GM19467 (cell line): ENCODE measurements around the gene BEST2.
"Not testable (repeated sequence)": the region's sequence is repeated elsewhere in the genome, so short reads cannot be mapped to it uniquely, and the experiment has no call there.

Source experiments
- ATAC-seq: cut with Tn5 transposase; IDR thresholded peaks from one replicate; pipeline ENCODE4 v1.9.1; 2021; ENCODE audit warnings: mild to moderate bottlenecking, moderate library complexity; ENCODE audit not compliant: unreplicated experiment

Gene BEST2

DNA sequence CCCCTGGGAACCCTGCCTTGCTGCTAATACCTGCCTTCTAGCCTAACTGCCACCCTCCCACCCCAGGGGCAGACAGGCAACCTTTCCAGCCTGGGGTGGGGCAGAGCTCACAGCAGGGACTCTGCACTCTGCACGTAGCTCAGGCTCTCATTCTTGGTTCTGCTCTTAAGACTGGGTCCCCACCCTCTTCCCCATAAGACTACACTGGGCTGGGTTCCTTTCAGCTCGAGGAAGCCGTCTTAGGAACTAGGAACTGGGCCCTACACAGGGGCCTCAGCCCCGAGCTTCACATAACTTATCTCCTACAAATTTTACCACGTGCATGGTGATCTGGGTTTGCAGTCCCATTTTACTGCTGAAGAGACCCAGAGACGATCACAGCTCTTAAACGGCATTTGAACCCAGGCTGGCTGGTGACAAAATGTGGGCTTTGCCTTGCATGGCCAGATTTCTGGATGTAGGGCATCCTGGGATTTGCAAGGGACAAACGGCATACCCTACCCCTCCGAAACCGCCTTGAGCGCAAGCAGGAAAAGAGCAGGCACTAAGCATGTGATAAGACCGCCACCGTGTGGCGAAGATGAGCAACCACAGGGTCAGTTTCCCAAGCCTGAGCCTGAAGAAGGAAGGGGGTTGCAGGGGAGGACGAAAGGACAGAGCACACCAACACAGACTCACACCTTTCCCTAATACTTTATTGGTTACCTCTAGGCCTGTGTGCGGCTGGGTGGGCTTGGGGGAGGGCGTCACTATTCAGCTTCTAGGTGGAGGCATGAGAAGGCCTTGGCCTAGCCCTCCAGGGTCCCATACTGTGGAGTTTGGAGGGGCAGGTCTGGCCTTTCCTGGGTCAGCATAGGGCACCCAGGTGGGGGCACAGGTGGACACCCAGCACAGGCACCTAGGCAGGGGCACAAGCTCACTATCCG is 44.8 kb downstream of the BEST2 start:
- ATAC-seq, result no peak

GRCh38 chr19:12797141-12797587 is 45.6 kb downstream of the BEST2 start:
- ATAC-seq, result no peak

DNA sequence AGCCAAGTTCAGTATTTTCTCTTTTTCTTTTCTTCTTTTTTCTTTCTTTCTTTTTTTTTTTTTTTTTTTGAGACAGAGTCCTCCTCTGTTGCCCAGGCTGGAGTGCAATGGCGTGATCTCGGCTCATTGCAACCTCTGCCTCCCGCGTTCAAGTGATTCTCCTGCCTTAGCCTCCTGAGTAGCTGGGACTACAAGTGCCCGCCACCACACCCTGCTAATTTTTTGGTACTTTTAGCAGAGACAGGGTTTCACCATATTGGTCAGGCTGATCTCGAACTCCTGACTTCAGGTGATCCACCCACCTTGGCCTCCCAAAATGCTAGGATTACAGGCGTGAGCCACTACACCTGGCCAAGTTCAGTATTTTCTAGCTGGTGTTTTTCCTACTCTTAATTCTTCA is 46.0 kb downstream of the BEST2 start:
- ATAC-seq, result not testable (repeated sequence)

DNA sequence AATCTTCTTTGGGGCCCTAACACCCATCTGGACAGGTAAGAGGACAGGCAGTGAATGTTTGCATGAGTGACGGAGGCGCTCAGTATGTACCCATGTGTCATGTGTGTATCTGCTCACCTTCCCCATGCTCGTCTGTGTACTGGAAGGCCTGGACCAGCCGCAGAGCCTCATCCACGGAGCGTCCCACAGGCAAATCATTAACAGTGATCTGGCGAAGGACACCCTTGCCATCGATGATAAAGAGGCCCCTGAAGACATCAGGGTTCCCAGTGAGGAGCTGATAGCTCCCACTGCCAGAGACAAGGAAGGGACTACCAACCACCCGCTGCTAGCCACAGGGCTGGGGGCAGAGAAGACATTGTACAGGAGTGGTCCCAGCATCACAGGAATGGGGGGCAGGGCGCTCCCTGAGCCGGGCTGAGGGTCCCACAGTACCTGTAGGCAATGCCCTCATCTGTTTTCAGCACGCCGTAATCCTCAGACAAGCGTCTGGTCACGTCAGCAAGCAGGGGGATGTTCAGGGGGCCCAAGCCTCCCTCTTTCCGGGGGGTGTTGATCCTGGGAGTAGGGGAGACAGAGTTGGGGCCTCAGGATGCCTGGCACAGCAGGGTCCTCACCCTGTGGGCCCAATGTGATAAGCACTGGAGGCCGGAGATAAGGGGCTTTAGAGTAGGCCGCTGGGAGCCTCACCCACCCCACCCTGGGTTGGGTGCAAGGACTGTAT is 48.3 kb downstream of the BEST2 start:
- ATAC-seq, result no peak

DNA sequence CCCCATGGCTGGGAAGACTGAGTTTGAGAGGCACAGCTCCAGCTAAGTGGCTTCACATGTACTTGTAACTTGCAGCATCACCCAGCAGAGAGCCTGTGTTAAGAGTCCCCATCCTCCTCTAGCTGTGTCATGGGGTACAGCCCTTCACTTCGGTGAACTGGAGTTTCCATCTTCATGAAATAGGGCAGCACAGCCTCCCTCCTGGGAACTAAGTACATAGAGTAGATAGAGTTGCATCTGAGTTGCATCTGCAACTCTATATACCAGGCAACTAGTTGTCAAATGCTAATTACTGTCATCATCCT is 48.8 kb downstream of the BEST2 start:
- no peak for ATAC-seq

GRCh38 chr19:12800923-12801465 is 49.4 kb downstream of the BEST2 start:
- ATAC-seq, result no peak

GRCh38 chr19:12801466-12802266 is 50.1 kb downstream of the BEST2 start, which contains the start of the genes PRDX2 and THSD8:
Gene PRDX2 (minus strand): TSS chr19:12801800. CDS start chr19:12801261, 539 bp downstream.
Gene THSD8 (plus strand): TSS chr19:12802069. CDS start chr19:12802072, 3 bp downstream.
- no peak for ATAC-seq

GRCh38 chr19:12802267-12803106 is 50.9 kb downstream of the BEST2 start:
- no peak for ATAC-seq

DNA sequence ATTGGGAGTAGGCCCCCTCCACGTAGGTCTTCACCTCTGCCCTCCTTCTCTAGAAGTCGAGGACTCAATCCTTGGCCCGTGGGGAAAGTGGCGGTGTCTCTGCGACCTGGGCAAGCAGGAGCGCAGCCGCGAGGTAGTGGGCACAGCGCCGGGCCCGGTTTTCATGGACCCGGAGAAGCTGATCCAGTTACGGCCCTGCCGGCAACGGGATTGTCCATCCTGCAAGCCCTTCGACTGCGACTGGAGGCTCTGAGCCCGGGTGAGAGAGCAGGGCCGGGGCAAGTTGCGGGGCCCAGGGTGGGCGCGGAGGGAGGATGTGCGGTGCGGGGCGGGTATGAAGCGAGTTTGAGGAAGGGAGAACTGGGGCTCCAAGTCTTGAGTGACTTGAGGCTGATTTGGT is 52.5 kb downstream of the BEST2 start:
- no peak for ATAC-seq

GRCh38 chr19:12806242-12807081 is 54.9 kb downstream of the BEST2 start, which contains the start of gene RNASEH2A:
Gene RNASEH2A (plus strand): TSS chr19:12806584. CDS start chr19:12806674, 90 bp downstream.
- no peak for ATAC-seq
